Pancreas (tissue), 10 donors: ENCODE data around the gene KCNJ14. TPM values are rescaled to one million over a fixed set of nuclear protein-coding genes. Genes with fewer than 3 reads are reported as not detected.
A peak's percentile ranks its signal among the peaks of the same experiment; 100 is the strongest.

Source experiments
- ATAC-seq, 4 donors: fragments of 200-7000 bp; cut with Tn5 transposase; one replicate each; pipeline versions ENCODE4 v1.8.0 to v1.9.1; 2020; ENCODE audit warnings: mild to moderate bottlenecking in 4 of 4, moderate library complexity in 4 of 4
- DNase-seq, 6 donors: peaks; one replicate each; pipeline ENCODE4 v3.0.0-alpha.2; 2020
- FAIRE-seq: peaks from 2 replicates; lab custom pipeline; 2012; peaks lifted over from hg19 to GRCh38; lab: Jason Lieb, UNC
- H3K27ac ChIP-seq, 4 donors: fragments of 200-600 bp; sonication (generic); 1 replicate in 3 of 4; 2 replicates in 1 of 4; pipeline versions ENCODE4 v1.5.0 to v1.8.0; 2020
- H3K27me3 ChIP-seq, 4 donors: fragments of 200-600 bp; one replicate each; pipeline ENCODE4 v1.8.0; 2021
- H3K36me3 ChIP-seq, 3 donors: fragments of 200-600 bp; sonication (generic) in 1 of 3; one replicate each; pipeline versions ENCODE4 v1.5.0 to v1.8.0; 2020 to 2021
- H3K4me1 ChIP-seq, 3 donors: fragments of 200-600 bp; one replicate each; pipeline ENCODE4 v1.8.0; 2021
- H3K4me3 ChIP-seq, 4 donors: fragments of 200-600 bp; sonication (generic) in 2 of 4; one replicate each; pipeline versions ENCODE4 v1.5.0 to v1.8.0; 2020 to 2021
- H3K9me3 ChIP-seq, 4 donors: fragments of 200-600 bp; one replicate each; pipeline ENCODE4 v1.8.0; 2021
- WGBS, 2 donors: extraction: QIAGEN DNeasy Blood & Tissue Kit; methylation state at CpG; one replicate each; pipeline ENCODE4 v1.1.7; 2013; 5-methylcytosine and 5-hydroxymethylcytosine counted together
- intact Hi-C, 3 donors: fragments of 100-400 bp; cut with DNase I; formaldehyde crosslinking; loops; one replicate each; pipeline versions ENCODE4 v1.11.1 to v1.14.2; 2022
- polyA plus RNA-seq, 2 donors: library from polyadenylated mRNA; stranded (reverse); fragments of 200-250 nt; gene quantifications; one replicate each; pipeline ENCODE4 v1.2.3, GENCODE V29; 2013
- total RNA-seq, 6 donors: library from RNA; stranded (reverse); fragmentation: NEBNext Ultra II Directional in 4 of 6; extraction: Animal tissue kit (Norgen Biotek cat#: 25700) in 4 of 6; gene quantifications; one replicate each; pipeline versions ENCODE4 v1.2.1 to v1.2.4, GENCODE V29; 2021 to 2023
- TF ChIP-seq, protein P1 (sequence below), 4 donors: fragments of 200-600 bp; sonication (generic) in 3 of 4; IDR thresholded peaks; one replicate each; pipeline versions ENCODE4 v1.5.0 to v1.8.0; 2021; ENCODE audit warnings: antibody characterized with exemption in 4 of 4
- donor health status: healthy with polysubstance abuse.
- donor health status: DM: no; HTN: no; CAD: no; lungs with moderate emphysema.
- donor health status: DM: no; HTN: no; CAD: no.
- donor health status: control.
- donor health status: control.
- donor health status: Bipolar disorder and iron deficiency.
- donor health status: DM: yes; HTN: yes; CAD: no.
- donor health status: DM: no; HTN: no; CAD: no.
- donor health status: DM: no; HTN: no; CAD: no.
- donor health status: DM: yes; HTN: yes; CAD: no.

The KCNJ14 gene
- total and polyA plus RNA-seq, 8 donors, result 0.20 to 0.59 (median 0.42) TPM

DNA sequence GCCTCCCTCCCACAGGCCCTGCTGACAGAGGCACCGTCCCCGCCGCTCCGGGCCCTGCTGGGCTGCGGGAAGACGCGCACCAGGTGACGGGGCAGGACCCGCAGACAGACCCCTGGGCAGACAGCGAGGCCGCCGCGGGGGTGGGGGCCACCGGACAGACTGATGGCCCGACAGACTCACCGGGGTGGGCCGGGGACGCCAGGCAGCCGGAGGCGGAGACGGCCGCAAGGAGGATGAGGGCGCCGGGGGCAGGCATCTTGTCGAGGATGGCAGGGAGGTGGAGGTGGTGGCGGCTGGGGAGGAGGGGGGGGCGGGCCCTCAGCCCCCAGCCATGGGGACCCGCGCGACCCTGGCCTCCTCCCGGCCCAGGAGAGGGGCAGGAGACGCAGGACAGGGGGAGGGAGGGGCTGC is 56.0 kb downstream of the KCNJ14 start:
- no peak for ATAC-seq
- no peak overlapping the region for H3K27ac ChIP-seq
- H3K9me3 ChIP-seq, result no peaks in the 10 kb centered on the region
- 3 to 4% methylated on average over 23 to 31 of the region's 32 CpGs for WGBS, 2 donors
- no peaks in the 10 kb centered on the region for H3K27me3 ChIP-seq
- intact Hi-C loops, result no loop called here
- FAIRE-seq, result no peak
- H3K4me3 ChIP-seq, result no peak overlapping the region
- no peaks in the 10 kb centered on the region for H3K36me3 ChIP-seq
- TF ChIP-seq, protein P1, sequence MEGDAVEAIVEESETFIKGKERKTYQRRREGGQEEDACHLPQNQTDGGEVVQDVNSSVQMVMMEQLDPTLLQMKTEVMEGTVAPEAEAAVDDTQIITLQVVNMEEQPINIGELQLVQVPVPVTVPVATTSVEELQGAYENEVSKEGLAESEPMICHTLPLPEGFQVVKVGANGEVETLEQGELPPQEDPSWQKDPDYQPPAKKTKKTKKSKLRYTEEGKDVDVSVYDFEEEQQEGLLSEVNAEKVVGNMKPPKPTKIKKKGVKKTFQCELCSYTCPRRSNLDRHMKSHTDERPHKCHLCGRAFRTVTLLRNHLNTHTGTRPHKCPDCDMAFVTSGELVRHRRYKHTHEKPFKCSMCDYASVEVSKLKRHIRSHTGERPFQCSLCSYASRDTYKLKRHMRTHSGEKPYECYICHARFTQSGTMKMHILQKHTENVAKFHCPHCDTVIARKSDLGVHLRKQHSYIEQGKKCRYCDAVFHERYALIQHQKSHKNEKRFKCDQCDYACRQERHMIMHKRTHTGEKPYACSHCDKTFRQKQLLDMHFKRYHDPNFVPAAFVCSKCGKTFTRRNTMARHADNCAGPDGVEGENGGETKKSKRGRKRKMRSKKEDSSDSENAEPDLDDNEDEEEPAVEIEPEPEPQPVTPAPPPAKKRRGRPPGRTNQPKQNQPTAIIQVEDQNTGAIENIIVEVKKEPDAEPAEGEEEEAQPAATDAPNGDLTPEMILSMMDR (IDR thresholded peaks at IDR 0.05), result no peak
- peak in 1 of 6 donors; percentile 82 for DNase-seq
- no peaks in the 10 kb centered on the region for H3K4me1 ChIP-seq

DNA sequence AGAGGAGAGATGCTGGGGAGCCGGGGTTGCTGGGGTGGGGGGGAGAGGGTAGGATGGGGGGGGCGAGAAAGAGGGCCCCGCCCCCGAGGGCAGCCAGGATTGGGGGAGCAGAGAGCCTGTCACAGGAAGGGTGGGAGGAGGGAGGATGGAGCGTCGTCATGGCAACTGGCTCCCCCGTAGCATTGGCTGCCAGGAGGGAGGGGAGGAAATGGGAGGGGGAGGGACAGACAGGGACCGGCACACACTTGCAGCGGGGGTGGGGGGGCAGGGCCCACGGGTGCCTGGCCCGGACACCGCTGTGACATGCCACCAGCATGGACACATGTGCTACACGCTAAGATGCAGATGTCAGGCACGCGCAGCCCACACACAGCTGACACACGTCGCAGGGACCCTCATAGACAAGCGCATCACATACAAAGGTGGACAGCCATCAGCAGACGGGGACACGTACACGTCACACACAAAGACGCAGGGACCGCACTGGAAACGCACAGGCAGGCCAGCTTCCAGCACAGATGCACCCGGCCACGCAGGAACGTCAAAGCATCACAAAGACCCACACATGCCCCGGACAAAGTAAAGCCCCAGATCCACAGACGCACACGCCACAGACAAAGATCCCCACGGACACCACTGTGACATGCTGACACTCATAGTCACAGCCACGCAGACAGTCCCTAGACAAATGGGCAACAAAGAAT is 56.6 kb downstream of the KCNJ14 start, which contains the start of gene LMTK3:
TSS of gene LMTK3 (minus strand) at position 36 of the 704 bp plus-strand sequence. CDS start 259 bp downstream, outside the sequence.
- WGBS, 2 donors, result 8 to 12% methylated on average over 27 to 32 of the region's 32 CpGs
- no peaks in the 10 kb centered on the region for H3K9me3 ChIP-seq
- no peak within 1 kb of the TSS for H3K4me3 ChIP-seq
- TF ChIP-seq, protein P1 (IDR thresholded peaks at IDR 0.05), result no peak
- DNase-seq, result peak in 1 of 6 donors; percentile 51
- peak in 1 of 4 donors; percentile 9 for ATAC-seq
- H3K4me1 ChIP-seq, result no peaks in the 10 kb centered on the region
- intact Hi-C loops, result no loop called here
- no peaks in the 10 kb centered on the region for H3K27me3 ChIP-seq
- FAIRE-seq, result no peak
- H3K36me3 ChIP-seq, result no peaks in the 10 kb centered on the region
- H3K27ac ChIP-seq, result no peak within 1 kb of the TSS

DNA sequence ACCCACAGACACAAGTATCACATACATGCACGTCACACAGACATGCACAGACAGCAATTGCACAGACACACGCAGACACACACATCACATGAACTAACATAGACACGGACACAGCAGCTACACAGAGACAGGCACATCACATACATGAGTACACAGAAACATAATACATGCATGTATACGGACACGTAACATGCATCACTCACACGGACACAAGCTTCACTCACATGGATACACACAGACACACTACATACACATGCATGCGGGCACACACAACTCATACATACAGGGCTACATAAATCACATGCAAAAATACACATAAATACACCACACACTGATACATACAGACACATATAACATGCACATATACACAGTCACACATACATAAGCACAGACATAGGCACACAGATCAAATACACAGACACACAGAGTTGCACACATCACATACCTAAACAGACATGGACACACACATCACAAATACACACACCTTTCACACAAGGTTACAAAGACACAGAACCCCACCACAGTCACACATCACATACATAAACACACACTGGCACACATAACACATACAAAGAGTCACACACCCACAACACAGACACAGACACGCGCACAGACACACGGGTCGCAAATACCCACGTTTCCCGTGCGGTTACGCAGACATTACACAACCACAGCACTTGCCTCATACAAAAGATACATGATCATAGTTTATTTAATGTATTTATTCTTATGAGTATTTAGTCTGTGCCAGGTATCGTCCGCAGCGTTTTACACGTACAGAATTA is 57.3 kb downstream of the KCNJ14 start:
- ATAC-seq, result no peak
- no peak overlapping the region for H3K27ac ChIP-seq
- TF ChIP-seq, protein P1 (IDR thresholded peaks at IDR 0.05), result no peak
- H3K27me3 ChIP-seq, result no peaks in the 10 kb centered on the region
- H3K4me1 ChIP-seq, result no peaks in the 10 kb centered on the region
- FAIRE-seq, result no peak
- DNase-seq, result no peak
- H3K4me3 ChIP-seq, result no peak overlapping the region
- no peaks in the 10 kb centered on the region for H3K36me3 ChIP-seq
- WGBS, 2 donors, result 39 to 43% methylated on average over 19 of the region's 19 CpGs
- intact Hi-C loops, result no loop called here
- H3K9me3 ChIP-seq, result no peaks in the 10 kb centered on the region

DNA sequence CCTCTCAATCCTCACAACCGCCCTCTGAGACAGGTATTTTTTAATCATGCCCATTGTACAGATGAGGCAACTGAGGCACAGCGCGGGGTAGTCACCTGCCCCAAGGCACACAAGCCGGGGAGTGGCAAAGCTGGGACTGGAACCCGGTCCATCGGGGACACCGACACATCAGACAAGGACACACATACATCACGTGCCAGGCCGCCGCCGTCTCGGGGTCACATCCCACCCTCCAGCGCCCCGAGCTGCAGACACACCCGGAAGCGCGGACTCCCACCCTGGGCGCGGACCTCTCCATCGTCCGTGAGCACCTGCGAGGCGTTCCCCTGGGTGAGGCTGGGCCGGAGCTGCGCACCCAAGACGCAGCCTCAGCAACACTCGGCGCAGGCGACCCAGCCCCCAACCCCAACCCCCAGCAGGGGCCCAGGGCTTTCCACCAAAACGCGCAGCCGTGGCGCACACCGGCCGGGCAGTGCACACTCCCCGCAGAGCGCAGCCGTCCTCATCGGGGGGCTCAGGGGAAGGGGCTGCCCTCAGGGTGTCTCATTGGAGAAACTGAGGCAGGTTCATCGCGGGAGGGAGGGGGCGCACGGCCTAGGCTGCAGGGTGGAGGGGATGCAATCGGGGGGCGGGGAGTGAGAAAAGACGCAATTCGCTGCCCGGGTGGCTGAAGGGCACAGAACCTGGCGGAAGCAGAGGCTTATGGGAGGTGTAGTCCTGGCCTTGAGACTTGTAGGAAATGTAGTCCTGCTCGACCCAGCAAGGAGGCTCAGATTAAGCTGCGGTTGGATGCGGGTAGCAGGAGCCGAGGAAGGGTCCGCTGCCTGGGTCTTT is 58.1 kb downstream of the KCNJ14 start:
- H3K27ac ChIP-seq, result no peak overlapping the region
- DNase-seq (peak; percentile 71 to 86 (median 74)), ATAC-seq (peak; percentile 86 to 94 (median 90)), FAIRE-seq (no peak)
- H3K27me3 ChIP-seq, result no peaks in the 10 kb centered on the region
- TF ChIP-seq, protein P1 (IDR thresholded peaks at IDR 0.05), result no peak
- intact Hi-C loops, result no loop called here
- H3K36me3 ChIP-seq, result no peaks in the 10 kb centered on the region
- no peaks in the 10 kb centered on the region for H3K9me3 ChIP-seq
- 3% methylated on average over 54 of the region's 54 CpGs for whole genome bisulfite sequencing, 2 donors
- peak overlapping the region; percentile 35 to 76 (median 56) for H3K4me3 ChIP-seq
- H3K4me1 ChIP-seq, result no peaks in the 10 kb centered on the region
